HEK293 (cell line): ENCODE measurements around the gene RNF32.

ENCODE experiments used
- CTCF ChIP-seq: fragments of 450-650 bp; formaldehyde crosslinking; IDR thresholded peaks from 2 replicates; pipeline ENCODE4 v1.5.1; 2016; ENCODE audit warnings: missing biosample characterization, missing genetic modification characterization
- IKZF3 ChIP-seq: fragments of 450-650 bp; IDR thresholded peaks from 2 replicates; pipeline ENCODE4 v1.5.0; 2018; ENCODE audit warnings: missing biosample characterization, mild to moderate bottlenecking, missing genetic modification characterization, moderate library complexity
- MYNN ChIP-seq: fragments of 450-650 bp; formaldehyde crosslinking; IDR thresholded peaks from 2 replicates; pipeline ENCODE4 v1.5.1; 2016; ENCODE audit warnings: missing biosample characterization, missing genetic modification characterization, borderline replicate concordance
- PRDM1 ChIP-seq: fragments of 450-650 bp; formaldehyde crosslinking; IDR thresholded peaks from 2 replicates; pipeline ENCODE4; 2016; ENCODE audit warnings: missing biosample characterization, missing genetic modification characterization
- SP2 ChIP-seq: fragments of 450-650 bp; formaldehyde crosslinking; IDR thresholded peaks from 2 replicates; pipeline ENCODE4 v1.5.1; 2016; ENCODE audit warnings: missing biosample characterization, missing genetic modification characterization
- YY1 ChIP-seq: fragments of 450-650 bp; formaldehyde crosslinking; IDR thresholded peaks from 2 replicates; pipeline ENCODE4 v1.5.1; 2018; ENCODE audit warnings: missing biosample characterization, missing genetic modification characterization
- ZNF24 ChIP-seq: fragments of 450-650 bp; formaldehyde crosslinking; IDR thresholded peaks from 2 replicates; pipeline ENCODE4 v1.5.1; 2016; ENCODE audit warnings: missing biosample characterization, missing genetic modification characterization
- ZNF280C ChIP-seq: fragments of 450-650 bp; formaldehyde crosslinking; IDR thresholded peaks from 2 replicates; pipeline ENCODE4 v1.5.1; 2016; ENCODE audit warnings: missing biosample characterization, missing genetic modification characterization
- ZNF354C ChIP-seq: fragments of 450-650 bp; formaldehyde crosslinking; IDR thresholded peaks from 2 replicates; pipeline ENCODE4 v1.5.1; 2016; ENCODE audit warnings: missing biosample characterization, missing genetic modification characterization, low read depth, borderline replicate concordance
- ZNF561 ChIP-seq: fragments of 450-650 bp; IDR thresholded peaks from 2 replicates; pipeline ENCODE4 v1.5.1; 2018; ENCODE audit warnings: missing biosample characterization, missing genetic modification characterization, borderline replicate concordance
- ZNF76 ChIP-seq: fragments of 450-650 bp; formaldehyde crosslinking; IDR thresholded peaks from 2 replicates; pipeline ENCODE4; 2016; ENCODE audit warnings: low read depth, missing biosample characterization, missing genetic modification characterization, borderline replicate concordance

- TF ChIP-seq MYNN (tag by site-specific recombination) (no peak), ZNF24 (tag by site-specific recombination) (no peak), IKZF3 (tag by site-specific recombination) (no peak), YY1 (tag by site-specific recombination) (no peak), CTCF (tag by site-specific recombination) (no peak), ZNF561 (tag by site-specific recombination) (no peak), ZNF354C (tag by site-specific recombination) (no peak), PRDM1 (tag by site-specific recombination) (no peak), ZNF76 (tag by site-specific recombination) (no peak), SP2 (tag by site-specific recombination) (no peak), ZNF280C (no peak)
Measured at GRCh38 chr7:156654511-156655234, 14.1 kb downstream of the RNF32 start.
